Dendritic cell treated with granulocyte-macrophage colony-stimulating factor and Interleukin-4, amounts not matched to agents 40 ng/mL and 50 ng/mL, for 4 days (primary cell): ENCODE measurements around the gene UNC13C.
"Not testable (repeated sequence)": the region's sequence is repeated elsewhere in the genome, so short reads cannot be mapped to it uniquely, and the experiment has no call there.

Experiments used
- H3K27ac Mint-ChIP-seq: one replicate; pipeline ENCODE4 v1.8.0; 2022; ENCODE audit warnings: mild to moderate bottlenecking, mixed read lengths
- H3K27me3 Mint-ChIP-seq: one replicate; pipeline ENCODE4 v1.8.0; 2022; ENCODE audit warnings: mild to moderate bottlenecking, mixed read lengths
- H3K36me3 Mint-ChIP-seq: one replicate; pipeline ENCODE4 v1.8.0; 2022; ENCODE audit warnings: low read depth, mixed read lengths
- H3K4me1 Mint-ChIP-seq: one replicate; pipeline ENCODE4 v1.8.0; 2022; ENCODE audit warnings: low read depth, mixed read lengths
- H3K4me3 Mint-ChIP-seq: one replicate; pipeline ENCODE4 v1.8.0; 2022; ENCODE audit warnings: mild to moderate bottlenecking, moderate library complexity, mixed read lengths
- H3K9me3 Mint-ChIP-seq: one replicate; pipeline ENCODE4 v1.8.0; 2022; ENCODE audit warnings: mixed read lengths
- intact Hi-C: fragments of 100-400 bp; cut with micrococcal nuclease; formaldehyde crosslinking; loops from one replicate; pipeline ENCODE4 v1.15.0; 2022

The UNC13C gene

DNA sequence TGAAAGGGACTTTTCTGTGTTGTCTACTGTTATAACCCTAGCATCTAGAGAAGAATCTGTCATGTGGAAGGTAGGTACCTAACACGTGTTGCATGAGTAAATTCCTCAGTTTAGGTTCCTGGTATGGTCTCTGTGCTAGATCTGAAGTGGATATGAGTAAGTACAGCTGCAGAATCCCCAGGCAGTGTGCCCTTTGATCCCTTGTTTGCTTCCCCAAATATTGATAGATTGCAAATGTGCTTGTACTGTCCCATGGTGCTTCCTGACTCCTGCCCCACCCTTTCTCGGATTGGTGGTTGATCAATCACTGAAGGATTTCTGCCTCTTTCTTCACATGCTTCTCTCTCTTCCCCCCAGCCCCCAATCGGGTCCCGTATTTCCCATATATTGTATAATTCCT lies 450.4 kb downstream of the UNC13C start:
- Mint-ChIP-seq H3K27me3 (no peaks in the 10 kb centered on the region), H3K4me3 (no peak overlapping the region), H3K4me1 (no peaks in the 10 kb centered on the region), H3K9me3 (peaks cover 46% of the 10 kb centered on the region), H3K27ac (no peak overlapping the region), H3K36me3 (no peaks in the 10 kb centered on the region)
- intact Hi-C loops = no loop called here

GRCh38 chr15:54450288-54450687 lies 472.0 kb downstream of the UNC13C start:
- H3K27me3 Mint-ChIP-seq, intact Hi-C loops, H3K27ac Mint-ChIP-seq, H3K36me3 Mint-ChIP-seq, H3K4me1 Mint-ChIP-seq, H3K4me3 Mint-ChIP-seq: not testable (repeated sequence)
- H3K9me3 Mint-ChIP-seq = peaks cover 64% of the 10 kb centered on the region

GRCh38 chr15:54456413-54456812 lies 478.2 kb downstream of the UNC13C start:
- H3K36me3 Mint-ChIP-seq = no peaks in the 10 kb centered on the region
- no peak overlapping the region for H3K4me3 Mint-ChIP-seq
- H3K4me1 Mint-ChIP-seq = no peaks in the 10 kb centered on the region

GRCh38 chr15:54462511-54462913 lies 484.3 kb downstream of the UNC13C start:
- no peaks in the 10 kb centered on the region for H3K4me1 Mint-ChIP-seq
- no peak overlapping the region for H3K4me3 Mint-ChIP-seq
- H3K9me3 Mint-ChIP-seq = peaks cover 47% of the 10 kb centered on the region
- intact Hi-C loops = no loop called here
- H3K36me3 Mint-ChIP-seq = no peaks in the 10 kb centered on the region
- no peak overlapping the region for H3K27ac Mint-ChIP-seq
- H3K27me3 Mint-ChIP-seq = no peaks in the 10 kb centered on the region

More at GRCh38 chr15:54456413-54456812, 478.2 kb downstream of the UNC13C start:
- H3K27ac Mint-ChIP-seq = no peak overlapping the region
- H3K9me3 Mint-ChIP-seq = peaks cover 64% of the 10 kb centered on the region
- intact Hi-C loops = no loop called here
- no peaks in the 10 kb centered on the region for H3K27me3 Mint-ChIP-seq

GRCh38 chr15:54481819-54482218 lies 503.6 kb downstream of the UNC13C start:
- Mint-ChIP-seq H3K9me3 (peaks cover 24% of the 10 kb centered on the region), H3K27ac (no peak overlapping the region), H3K27me3 (no peaks in the 10 kb centered on the region), H3K36me3 (no peaks in the 10 kb centered on the region), H3K4me1 (no peaks in the 10 kb centered on the region), H3K4me3 (no peak overlapping the region)
- intact Hi-C loops = no loop called here

- intact Hi-C loops = no loop called here
- Mint-ChIP-seq H3K27ac (no peak overlapping the region), H3K4me3 (no peak overlapping the region), H3K9me3 (peaks cover 24% of the 10 kb centered on the region), H3K27me3 (no peaks in the 10 kb centered on the region), H3K4me1 (no peaks in the 10 kb centered on the region), H3K36me3 (no peaks in the 10 kb centered on the region)
Measured at GRCh38 chr15:54482251-54482650, 504.0 kb downstream of the UNC13C start.

GRCh38 chr15:54500330-54500729 lies 522.1 kb downstream of the UNC13C start:
- no peak overlapping the region for H3K4me3 Mint-ChIP-seq
- no peaks in the 10 kb centered on the region for H3K36me3 Mint-ChIP-seq
- no peaks in the 10 kb centered on the region for H3K4me1 Mint-ChIP-seq
- intact Hi-C loops = loop anchor here (10.0 kb wide), 1 partner anchor 604 kb away; no protein-coding TSS in a partner anchor
- peaks cover 2% of the 10 kb centered on the region for H3K27me3 Mint-ChIP-seq
- H3K27ac Mint-ChIP-seq = no peak overlapping the region
- no peaks in the 10 kb centered on the region for H3K9me3 Mint-ChIP-seq

GRCh38 chr15:54502416-54503075 lies 524.3 kb downstream of the UNC13C start:
- Mint-ChIP-seq H3K9me3 (no peaks in the 10 kb centered on the region), H3K4me1 (no peaks in the 10 kb centered on the region), H3K4me3 (no peak overlapping the region), H3K36me3 (no peaks in the 10 kb centered on the region), H3K27me3 (peaks cover 2% of the 10 kb centered on the region), H3K27ac (no peak overlapping the region)
- intact Hi-C loops = loop anchor here (10.0 kb wide), 1 partner anchor 602 kb away; no protein-coding TSS in a partner anchor

GRCh38 chr15:54504695-54505094 lies 526.5 kb downstream of the UNC13C start:
- H3K4me1 Mint-ChIP-seq = no peaks in the 10 kb centered on the region
- H3K27me3 Mint-ChIP-seq = peaks cover 2% of the 10 kb centered on the region
- H3K4me3 Mint-ChIP-seq = no peak overlapping the region
- H3K27ac Mint-ChIP-seq = no peak overlapping the region
- H3K9me3 Mint-ChIP-seq = no peaks in the 10 kb centered on the region
- H3K36me3 Mint-ChIP-seq = no peaks in the 10 kb centered on the region
- intact Hi-C loops = loop anchor here (10.0 kb wide), 1 partner anchor 600 kb away; no protein-coding TSS in a partner anchor

DNA sequence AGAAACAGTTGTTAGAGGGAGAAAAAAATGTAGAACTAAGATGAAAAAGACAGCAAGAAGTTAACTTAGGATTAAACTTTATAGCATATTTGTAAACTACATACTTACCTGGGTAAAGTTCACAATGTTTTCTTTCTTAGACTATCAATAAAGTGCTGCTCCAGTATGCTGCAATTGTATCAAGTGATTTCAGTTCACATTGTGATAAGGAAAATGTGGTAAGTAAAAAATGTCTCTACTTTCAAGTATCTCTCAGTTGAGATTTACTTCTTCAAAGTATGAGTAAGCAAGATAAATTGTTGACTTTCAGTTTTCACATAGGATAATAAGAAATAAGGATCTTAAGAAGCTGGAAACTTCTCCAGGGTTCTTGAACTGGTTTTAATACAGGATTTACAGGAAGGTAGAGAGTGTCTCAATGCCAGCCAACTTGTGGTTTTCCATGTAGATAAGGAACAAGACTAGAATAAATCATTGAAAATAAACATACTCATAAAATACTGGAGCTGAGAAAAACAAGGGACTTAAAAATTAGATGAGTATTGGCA lies 528.8 kb downstream of the UNC13C start:
- Mint-ChIP-seq H3K4me1 (no peaks in the 10 kb centered on the region), H3K36me3 (no peaks in the 10 kb centered on the region), H3K9me3 (no peaks in the 10 kb centered on the region), H3K4me3 (no peak overlapping the region), H3K27ac (no peak overlapping the region), H3K27me3 (no peaks in the 10 kb centered on the region)
- intact Hi-C loops = loop anchor here (10.0 kb wide), 1 partner anchor 598 kb away; no protein-coding TSS in a partner anchor

GRCh38 chr15:54514601-54515000 lies 536.4 kb downstream of the UNC13C start:
- intact Hi-C loops = no loop called here

DNA sequence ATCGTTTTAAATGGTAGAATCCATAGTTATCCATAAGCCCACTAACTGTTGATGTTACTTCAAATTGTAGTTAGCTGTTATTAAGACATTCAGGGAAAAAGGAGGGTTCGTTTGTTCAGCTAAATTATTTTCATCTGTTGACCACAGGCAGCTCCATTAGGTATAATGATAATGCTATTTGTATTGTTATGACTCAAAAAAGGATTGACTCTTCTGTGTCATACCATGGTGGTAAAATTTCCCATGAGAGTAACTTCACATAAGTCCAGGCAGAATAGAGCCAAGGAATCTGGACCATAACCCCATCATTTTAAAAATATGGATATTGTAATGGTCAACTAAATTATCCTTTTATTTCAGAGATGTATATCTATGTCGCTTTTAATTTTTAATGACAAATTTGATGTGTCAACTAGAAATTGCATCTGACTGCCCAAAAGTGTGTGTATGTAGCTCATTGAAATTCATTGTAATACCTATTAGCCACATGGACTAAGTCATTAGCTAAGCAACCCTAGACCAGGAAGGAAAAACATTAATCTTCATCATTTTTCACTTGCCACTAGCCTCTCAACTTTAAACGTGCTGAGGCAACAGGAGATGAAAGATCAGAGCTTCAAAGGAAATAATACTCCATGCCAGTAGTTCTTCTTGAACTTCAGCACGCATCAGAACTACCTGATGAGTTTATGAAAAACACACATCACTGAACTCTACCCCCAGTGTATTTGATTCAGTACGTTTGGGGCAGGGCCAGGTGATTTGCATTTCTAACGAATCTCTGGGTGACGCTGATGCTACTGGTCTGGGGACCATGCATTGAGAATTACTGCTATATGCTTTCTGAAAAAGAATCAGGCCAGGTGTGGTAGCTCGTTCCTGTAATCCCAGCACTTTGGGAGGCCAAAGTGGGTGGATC lies 537.7 kb downstream of the UNC13C start:
- H3K36me3 Mint-ChIP-seq = no peaks in the 10 kb centered on the region
- no peak overlapping the region for H3K27ac Mint-ChIP-seq
- no peaks in the 10 kb centered on the region for H3K9me3 Mint-ChIP-seq
- H3K4me3 Mint-ChIP-seq = no peak overlapping the region
- H3K27me3 Mint-ChIP-seq = no peaks in the 10 kb centered on the region
- intact Hi-C loops = no loop called here
- peaks cover 20% of the 10 kb centered on the region for H3K4me1 Mint-ChIP-seq

More at GRCh38 chr15:54514601-54515000, 536.4 kb downstream of the UNC13C start:
- no peak overlapping the region for H3K27ac Mint-ChIP-seq
- H3K4me3 Mint-ChIP-seq = no peak overlapping the region
- H3K4me1 Mint-ChIP-seq = peaks cover 9% of the 10 kb centered on the region
- H3K27me3 Mint-ChIP-seq = no peaks in the 10 kb centered on the region
- no peaks in the 10 kb centered on the region for H3K36me3 Mint-ChIP-seq
- H3K9me3 Mint-ChIP-seq = no peaks in the 10 kb centered on the region

- Mint-ChIP-seq H3K36me3 (no peaks in the 10 kb centered on the region), H3K4me1 (peaks cover 20% of the 10 kb centered on the region), H3K9me3 (no peaks in the 10 kb centered on the region), H3K4me3 (no peak overlapping the region), H3K27me3 (no peaks in the 10 kb centered on the region), H3K27ac (no peak overlapping the region)
- intact Hi-C loops = no loop called here
Measured at GRCh38 chr15:54517366-54517765, 539.1 kb downstream of the UNC13C start.
